Karpas-422 (cell line): Measurements from ENCODE around the gene ARRDC1. TPM values are rescaled to one million over a fixed set of nuclear protein-coding genes. Genes with fewer than 3 reads are reported as not detected.

Experiments
- DNase-seq: peaks from one replicate; pipeline ENCODE4 v3.0.0-alpha.2; 2015
- H2AFZ ChIP-seq: fragments of 200-600 bp; sonication (generic); 2 replicates; pipeline ENCODE4 v1.6.1; 2014; ENCODE audit warnings: antibody characterized with exemption, low read length, mixed read lengths
- H3K27ac ChIP-seq: fragments of 200-600 bp; sonication (generic); 2 replicates; pipeline ENCODE4 v1.5.1; 2014; ENCODE audit warnings: mild to moderate bottlenecking, low read length, moderate library complexity
- H3K27me3 ChIP-seq: fragments of 200-600 bp; sonication (generic); 2 replicates; pipeline ENCODE4 v1.6.1; 2014; ENCODE audit warnings: low read length, mixed read lengths
- H3K36me3 ChIP-seq: fragments of 200-600 bp; sonication (generic); 2 replicates; pipeline ENCODE4 v1.6.1; 2014; ENCODE audit warnings: low read length, mixed read lengths; ENCODE audit not compliant: insufficient read depth
- H3K4me1 ChIP-seq: fragments of 200-600 bp; sonication (generic); 2 replicates; pipeline ENCODE4 v1.6.1; 2014; ENCODE audit warnings: mild to moderate bottlenecking, low read length, mixed read lengths
- H3K4me2 ChIP-seq: fragments of 200-600 bp; sonication (generic); 2 replicates; pipeline ENCODE4 v1.6.1; 2014; ENCODE audit warnings: low read length, low read depth, mild to moderate bottlenecking; ENCODE audit not compliant: poor library complexity, severe bottlenecking
- H3K4me3 ChIP-seq: fragments of 200-600 bp; sonication (generic); 2 replicates; pipeline ENCODE4 v1.5.1; 2014; ENCODE audit warnings: mild to moderate bottlenecking, antibody characterized with exemption, low read length, mixed read lengths
- H3K79me2 ChIP-seq: fragments of 200-600 bp; sonication (generic); 2 replicates; pipeline ENCODE4 v1.6.1; 2014; ENCODE audit warnings: mild to moderate bottlenecking, low read length, mixed read lengths
- H3K9ac ChIP-seq: fragments of 200-600 bp; sonication (generic); 2 replicates; pipeline ENCODE4 v1.6.0; 2014; ENCODE audit warnings: low read length
- H3K9me2 ChIP-seq: fragments of 200-600 bp; sonication (generic), shearing (Covaris generic); replicated peaks from 2 replicates; pipeline ENCODE4 v1.6.0; 2014; ENCODE audit warnings: mild to moderate bottlenecking, low read length, moderate library complexity; ENCODE audit not compliant: insufficient read depth
- H3K9me3 ChIP-seq: fragments of 300-700, 200-600 bp; sonication (generic); 2 replicates; pipeline ENCODE4 v1.6.1; 2014; ENCODE audit warnings: low read length, mixed read lengths
- H4K20me1 ChIP-seq: fragments of 200-600 bp; sonication (generic); 2 replicates; pipeline ENCODE4 v1.6.1; 2014; ENCODE audit warnings: mild to moderate bottlenecking, antibody characterized with exemption, low read length, low read depth; ENCODE audit not compliant: insufficient read depth
- total RNA-seq: library from RNA; depleted of rRNA; stranded (reverse); fragments of >200 nt; shearing (Covaris generic); gene quantifications from 2 replicates; pipeline ENCODE4 v1.2.3, GENCODE V29; 2014; ENCODE audit warnings: low replicate concordance

Gene ARRDC1
- total RNA-seq, 1 experiment from 2014 or later: 36.0 TPM

- Histone ChIP-seq H3K9me2 (no peaks in the 10 kb centered on the region), H3K79me2 (peaks cover 25% of the 10 kb centered on the region), H3K4me3 (no peak overlapping the region), H3K4me1 (peaks cover 15% of the 10 kb centered on the region), H4K20me1 (peaks cover 18% of the 10 kb centered on the region; the same call in 1 of the 2 replicates), H3K27me3 (no peaks in the 10 kb centered on the region), H2AFZ (no peak overlapping the region), H3K9ac (no peak overlapping the region), H3K9me3 (no peaks in the 10 kb centered on the region), H3K27ac (no peak overlapping the region), H3K4me2 (no peak overlapping the region), H3K36me3 (peaks cover 6% of the 10 kb centered on the region)
- no peak for DNase-seq
These were observed 23.9 kb upstream of the ARRDC1 start for GRCh38 chr9:137581361-137582285.

- peak; percentile 72 for DNase-seq
- no peak overlapping the region for H3K9ac ChIP-seq
- H3K4me2 ChIP-seq: no peak overlapping the region
- H2AFZ ChIP-seq: no peak overlapping the region
- H3K36me3 ChIP-seq: peaks cover 8% of the 10 kb centered on the region
- H3K27me3 ChIP-seq: no peaks in the 10 kb centered on the region
- peaks cover 17% of the 10 kb centered on the region; the same call in 1 of the 2 replicates for H4K20me1 ChIP-seq
- peaks cover 7% of the 10 kb centered on the region for H3K4me1 ChIP-seq
- H3K79me2 ChIP-seq: peaks cover 23% of the 10 kb centered on the region
- no peak overlapping the region for H3K27ac ChIP-seq
- H3K9me3 ChIP-seq: no peaks in the 10 kb centered on the region
- H3K9me2 ChIP-seq: no peaks in the 10 kb centered on the region
- no peak overlapping the region for H3K4me3 ChIP-seq
These were observed 23.1 kb upstream of the ARRDC1 start for GRCh38 chr9:137582286-137582860.

- Histone ChIP-seq H3K27me3 (no peaks in the 10 kb centered on the region), H3K9me3 (no peaks in the 10 kb centered on the region), H3K9me2 (no peaks in the 10 kb centered on the region), H3K27ac (no peak overlapping the region), H4K20me1 (peaks cover 12% of the 10 kb centered on the region; the same call in 1 of the 2 replicates), H3K9ac (no peak overlapping the region), H3K4me1 (0 out of 2 replicates have a peak, but pooled peaks cover 2% of the 10 kb centered on the region), H3K36me3 (peaks cover 18% of the 10 kb centered on the region), H3K79me2 (peaks cover 23% of the 10 kb centered on the region), H2AFZ (no peak overlapping the region), H3K4me2 (no peak overlapping the region), H3K4me3 (no peak overlapping the region)
- DNase-seq: no peak
These were observed 22.1 kb upstream of the ARRDC1 start for GRCh38 chr9:137583347-137583746.

- no peak overlapping the region for H3K9ac ChIP-seq
- H3K9me2 ChIP-seq: no peaks in the 10 kb centered on the region
- no peak overlapping the region for H3K4me3 ChIP-seq
- DNase-seq: no peak
- peaks cover 7% of the 10 kb centered on the region for H3K4me1 ChIP-seq
- H3K79me2 ChIP-seq: peaks cover 25% of the 10 kb centered on the region
- H4K20me1 ChIP-seq: peaks cover 18% of the 10 kb centered on the region
- no peak overlapping the region for H3K4me2 ChIP-seq
- no peak overlapping the region for H2AFZ ChIP-seq
- H3K36me3 ChIP-seq: peaks cover 24% of the 10 kb centered on the region
- no peaks in the 10 kb centered on the region for H3K27me3 ChIP-seq
- H3K27ac ChIP-seq: no peak overlapping the region
- H3K9me3 ChIP-seq: no peaks in the 10 kb centered on the region
These were observed 21.5 kb upstream of the ARRDC1 start for GRCh38 chr9:137583957-137584356.

GRCh38 chr9:137586854-137587253, 18.6 kb upstream of the ARRDC1 start:
- no peak for DNase-seq
- no peak overlapping the region for H2AFZ ChIP-seq
- peaks cover 24% of the 10 kb centered on the region; the same call in 1 of the 2 replicates for H3K36me3 ChIP-seq
- no peaks in the 10 kb centered on the region for H3K27me3 ChIP-seq
- no peaks in the 10 kb centered on the region for H3K9me2 ChIP-seq
- H3K27ac ChIP-seq: no peak overlapping the region
- peaks cover 16% of the 10 kb centered on the region for H3K4me1 ChIP-seq
- peaks cover 34% of the 10 kb centered on the region for H3K79me2 ChIP-seq
- H4K20me1 ChIP-seq: peaks cover 22% of the 10 kb centered on the region
- H3K9ac ChIP-seq: no peak overlapping the region
- H3K4me3 ChIP-seq: no peak overlapping the region
- no peaks in the 10 kb centered on the region for H3K9me3 ChIP-seq
- no peak overlapping the region for H3K4me2 ChIP-seq

GRCh38 chr9:137588311-137588710, 17.2 kb upstream of the ARRDC1 start:
- Histone ChIP-seq H3K9me2 (no peaks in the 10 kb centered on the region), H3K79me2 (peaks cover 34% of the 10 kb centered on the region), H3K4me1 (peaks cover 16% of the 10 kb centered on the region), H3K9ac (peak overlapping the region; percentile 98), H3K36me3 (peaks cover 24% of the 10 kb centered on the region; the same call in 1 of the 2 replicates), H3K4me3 (no peak overlapping the region), H4K20me1 (peaks cover 20% of the 10 kb centered on the region), H2AFZ (no peak overlapping the region), H3K9me3 (no peaks in the 10 kb centered on the region), H3K27ac (no peak overlapping the region), H3K4me2 (peak overlapping the region; percentile 93), H3K27me3 (no peaks in the 10 kb centered on the region)
- no peak for DNase-seq

- Histone ChIP-seq H3K9me2 (no peaks in the 10 kb centered on the region), H3K36me3 (peaks cover 24% of the 10 kb centered on the region; the same call in 1 of the 2 replicates), H2AFZ (no peak overlapping the region), H3K9ac (peak overlapping the region; percentile 98), H3K27me3 (no peaks in the 10 kb centered on the region), H4K20me1 (peaks cover 20% of the 10 kb centered on the region), H3K4me1 (peaks cover 16% of the 10 kb centered on the region), H3K79me2 (peaks cover 33% of the 10 kb centered on the region), H3K9me3 (no peaks in the 10 kb centered on the region), H3K4me3 (peak overlapping the region; percentile 97), H3K4me2 (peak overlapping the region; percentile 93), H3K27ac (no peak overlapping the region)
- no peak for DNase-seq
These were observed 16.6 kb upstream of the ARRDC1 start for GRCh38 chr9:137588891-137589290.
